T-cell (primary cell): Measurements from ENCODE around the gene WDR35. TPM values are rescaled to one million over a fixed set of nuclear protein-coding genes. Genes with fewer than 3 reads are reported as not detected.

Experiments
- ATAC-seq, 4 experiments: fragments of 200-7000 bp in 3 of 4; fragments of 150-1000 bp in 1 of 4; cut with Tn5 transposase; replicated peaks in 1 of 4; 1 replicate in 3 of 4; 2 replicates in 1 of 4; pipeline ENCODE4 v1.10.0; 2021; ENCODE audit warnings: moderate library complexity in 3 of 4, mild to moderate bottlenecking in 2 of 4, moderate number of reproducible peaks in 1 of 4
- CTCF ChIA-PET, 2 donors: fragments of 300-600 bp; sonication (Branson Sonifier 250); formaldehyde crosslinking; loops; one replicate each; lab custom pipeline; 2022; ENCODE audit warnings: antibody characterized with exemption in 2 of 2; lab: Charles Lee
- POLR2A ChIA-PET, 2 donors: fragments of 300-600 bp; sonication (Branson Sonifier 250); formaldehyde crosslinking; loops; one replicate each; lab custom pipeline; 2022; ENCODE audit warnings: antibody characterized with exemption in 2 of 2; lab: Charles Lee
- DNase-seq, 35 experiments: peaks; one replicate each; pipeline versions ENCODE4 v3.0.0 to v3.0.0-alpha.2; 2013 to 2023
- H3K27ac ChIP-seq: one replicate; pipeline ENCODE4 v1.5.1; 2013; ENCODE audit warnings: low read length
- H3K27me3 ChIP-seq, 2 experiments: replicated peaks in 1 of 2; 1 replicate in 1 of 2; 2 replicates in 1 of 2; pipeline versions ENCODE4 v1.6.1 to v1.7.0; 2013; ENCODE audit warnings: low read length in 1 of 2, mixed read lengths in 1 of 2; ENCODE audit not compliant: control insufficient read depth in 2 of 2, insufficient read depth in 2 of 2; ENCODE audit errors: extremely low read depth in 1 of 2
- H3K36me3 ChIP-seq, 2 donors: 1 replicate in 1 of 2; 2 replicates in 1 of 2; pipeline versions ENCODE4 v1.6.1 to v1.7.0; 2013; ENCODE audit warnings: low read length in 1 of 2; ENCODE audit not compliant: control insufficient read depth in 2 of 2, insufficient read depth in 1 of 2; ENCODE audit errors: extremely low read depth in 1 of 2
- H3K4me1 ChIP-seq, 2 experiments: 1 replicate in 1 of 2; 2 replicates in 1 of 2; pipeline versions ENCODE4 v1.6.1 to v1.7.0; 2013; ENCODE audit warnings: low read length in 2 of 2, mixed read lengths in 1 of 2; ENCODE audit not compliant: insufficient read depth in 2 of 2, control insufficient read depth in 1 of 2; ENCODE audit errors: extremely low read depth in 1 of 2
- H3K4me3 ChIP-seq, 2 donors: 1 replicate in 1 of 2; 2 replicates in 1 of 2; pipeline versions ENCODE4 v1.5.1 to v1.7.0; 2013; ENCODE audit warnings: mild to moderate bottlenecking in 2 of 2, low read length in 1 of 2, moderate library complexity in 1 of 2; ENCODE audit not compliant: control insufficient read depth in 1 of 2; ENCODE audit errors: extremely low read depth in 1 of 2
- H3K9me3 ChIP-seq: 2 replicates; pipeline ENCODE4 v1.7.0; 2013
- H3K27ac Mint-ChIP-seq, 2 donors: one replicate each; pipeline ENCODE4 v1.8.0; 2020 to 2021; ENCODE audit warnings: mild to moderate bottlenecking in 2 of 2, mixed read lengths in 2 of 2
- H3K27me3 Mint-ChIP-seq, 2 donors: one replicate each; pipeline ENCODE4 v1.8.0; 2021 to 2022; ENCODE audit warnings: mixed read lengths in 2 of 2
- H3K36me3 Mint-ChIP-seq: one replicate; pipeline ENCODE4 v1.8.0; 2021; ENCODE audit warnings: mixed read lengths
- H3K4me1 Mint-ChIP-seq, 3 donors: one replicate each; pipeline ENCODE4 v1.8.0; 2020 to 2022; ENCODE audit warnings: mixed read lengths in 3 of 3, mild to moderate bottlenecking in 1 of 3
- H3K4me3 Mint-ChIP-seq, 3 donors: one replicate each; pipeline ENCODE4 v1.8.0; 2020 to 2022; ENCODE audit warnings: mild to moderate bottlenecking in 3 of 3, mixed read lengths in 3 of 3, moderate library complexity in 3 of 3
- H3K9me3 Mint-ChIP-seq, 3 donors: one replicate each; pipeline ENCODE4 v1.8.0; 2020 to 2022; ENCODE audit warnings: mixed read lengths in 3 of 3
- WGBS: methylation state at CpG from one replicate; pipeline ENCODE4 v1.1.5; 2013; ENCODE audit warnings: missing lambda C conversion rate; ENCODE audit not compliant: insufficient coverage; 5-methylcytosine and 5-hydroxymethylcytosine counted together
- total RNA-seq, 35 experiments: library from RNA in 6 of 35; stranded (reverse) in 6 of 35; fragments of 120-200 nt in 1 of 35; gene quantifications; one replicate each; pipeline versions ENCODE4 v1.2.1 to v1.2.4 and lab custom pipeline; 2013 to 2026

Gene WDR35
- total RNA-seq, 5 donors from 2014 or later (not counting 1 experiment from before 2014, with no cell fraction given): 3.7 to 5.7 (median 4.9) TPM

DNA sequence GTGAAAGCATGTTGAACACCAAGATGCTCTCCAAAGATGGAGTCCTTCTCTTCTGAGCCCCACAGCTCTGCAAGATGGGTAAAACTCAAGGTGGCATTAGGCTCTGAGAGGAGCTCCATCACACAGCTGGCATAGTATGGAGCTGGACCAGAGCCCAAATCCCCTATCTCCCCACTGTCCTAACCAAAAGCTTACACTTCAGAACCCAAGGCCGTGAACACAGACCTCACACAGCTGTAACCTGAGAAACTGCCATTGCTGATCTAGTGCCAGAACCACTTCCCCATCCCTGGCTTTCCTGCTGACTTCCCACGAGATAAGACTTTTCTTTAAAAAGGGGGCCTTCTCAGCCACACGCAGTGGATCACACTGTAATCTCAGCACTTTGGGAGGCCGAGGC, 113.2 kb downstream of the WDR35 start:
- no peaks in the 10 kb centered on the region for H3K4me1 ChIP-seq
- H3K27ac ChIP-seq: no peak overlapping the region
- H3K27me3 Mint-ChIP-seq: no peaks in the 10 kb centered on the region
- ATAC-seq (no peak), DNase-seq (no peak)
- H3K9me3 Mint-ChIP-seq: no peaks in the 10 kb centered on the region
- no peak overlapping the region for H3K4me3 ChIP-seq
- peaks cover 43% of the 10 kb centered on the region for H3K36me3 Mint-ChIP-seq
- H3K9me3 ChIP-seq: no peaks in the 10 kb centered on the region
- no peaks in the 10 kb centered on the region for H3K27me3 ChIP-seq
- POLR2A ChIA-PET: no interaction called here
- 63% methylated on average over 2 of the region's 4 CpGs for WGBS
- H3K36me3 ChIP-seq: peaks cover 9 to 24% of the 10 kb centered on the region in 2 donors
- CTCF ChIA-PET: no interaction called here
- no peak overlapping the region for H3K4me3 Mint-ChIP-seq
- H3K4me1 Mint-ChIP-seq: peaks cover 0 to 5% (median 4%) of the 10 kb centered on the region in 3 donors
- H3K27ac Mint-ChIP-seq: no peak overlapping the region

DNA sequence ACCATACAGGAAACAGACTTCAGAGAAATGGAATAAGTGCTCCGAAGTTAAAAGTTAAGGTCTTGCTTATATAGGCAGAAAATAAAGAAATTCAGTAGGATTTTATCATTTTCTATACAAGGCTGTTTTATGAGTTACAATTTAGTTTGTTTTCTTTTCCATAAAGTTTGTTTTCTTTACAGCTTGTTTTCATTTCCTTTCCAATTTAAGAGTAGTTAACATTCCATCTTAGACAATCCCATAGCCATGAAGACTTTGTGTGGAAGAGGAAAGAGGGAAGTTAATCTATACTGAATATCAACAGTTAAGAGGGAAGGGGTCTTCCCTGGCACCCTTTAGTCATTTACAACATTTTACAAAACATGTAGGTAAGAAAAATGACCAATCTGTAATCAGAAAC, 114.6 kb downstream of the WDR35 start:
- CTCF ChIA-PET: interaction anchor here in 1 of 2 donors (0.7 to 1.0 kb wide), 2 partner anchors 25 to 37 kb away, joined by 3 read pairs; no protein-coding TSS in a partner anchor
- Histone ChIP-seq H3K4me3 (no peak overlapping the region), H3K27me3 (no peaks in the 10 kb centered on the region), H3K4me1 (no peaks in the 10 kb centered on the region), H3K36me3 (peaks cover 9 to 24% of the 10 kb centered on the region in 2 donors), H3K27ac (no peak overlapping the region), H3K9me3 (no peaks in the 10 kb centered on the region)
- ATAC-seq (no peak), DNase-seq (no peak)
- H3K27me3 Mint-ChIP-seq: no peaks in the 10 kb centered on the region
- H3K4me1 Mint-ChIP-seq: peaks cover 8 to 13% (median 12%) of the 10 kb centered on the region in 3 donors
- WGBS: no CpG with 5 or more reads among the region's 1 CpG
- H3K36me3 Mint-ChIP-seq: peaks cover 38% of the 10 kb centered on the region
- H3K4me3 Mint-ChIP-seq: no peak overlapping the region
- no peak overlapping the region for H3K27ac Mint-ChIP-seq
- POLR2A ChIA-PET: interaction anchor here in 1 of 2 donors (0.6 kb wide), 1 partner anchor 91 kb away, joined by 4 read pairs; no protein-coding TSS in a partner anchor
- H3K9me3 Mint-ChIP-seq: no peaks in the 10 kb centered on the region

DNA sequence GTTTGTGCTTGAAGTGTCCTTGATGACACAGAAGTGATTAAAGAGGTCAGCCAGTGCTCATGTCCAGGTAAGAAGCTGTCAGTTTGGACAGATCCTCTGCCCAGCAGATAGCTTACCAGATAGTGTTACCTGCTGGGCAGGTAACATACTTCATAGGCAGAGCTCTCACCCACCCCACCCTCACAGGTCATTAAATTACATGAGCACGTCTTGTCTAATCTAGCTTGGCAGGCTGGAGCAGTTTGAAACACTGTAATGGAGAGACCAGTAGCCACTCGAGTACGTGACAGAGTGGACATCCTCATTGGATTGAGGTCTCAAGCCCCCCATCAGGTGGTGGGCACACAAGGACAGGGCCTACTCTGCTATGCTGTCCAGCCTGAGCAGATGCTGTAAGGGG, 115.2 kb downstream of the WDR35 start:
- Mint-ChIP-seq H3K27ac (no peak overlapping the region), H3K27me3 (no peaks in the 10 kb centered on the region), H3K4me1 (peaks cover 13 to 19% (median 17%) of the 10 kb centered on the region in 3 donors), H3K36me3 (peaks cover 38% of the 10 kb centered on the region), H3K9me3 (no peaks in the 10 kb centered on the region), H3K4me3 (no peak overlapping the region)
- CTCF ChIA-PET: interaction anchor here in 1 of 2 donors (0.7 to 1.0 kb wide), 2 partner anchors 25 to 38 kb away, joined by 3 read pairs; no protein-coding TSS in a partner anchor
- WGBS: 100% methylated on average over 2 of the region's 3 CpGs
- no peak for DNase-seq
- no peak for ATAC-seq
- POLR2A ChIA-PET: no interaction called here
- no peaks in the 10 kb centered on the region for H3K27me3 ChIP-seq
- no peaks in the 10 kb centered on the region for H3K9me3 ChIP-seq
- H3K4me1 ChIP-seq: peaks cover 0 to 5% of the 10 kb centered on the region in 2 experiments
- H3K4me3 ChIP-seq: no peak overlapping the region
- peaks cover 9 to 24% of the 10 kb centered on the region in 2 donors for H3K36me3 ChIP-seq
- H3K27ac ChIP-seq: no peak overlapping the region

DNA sequence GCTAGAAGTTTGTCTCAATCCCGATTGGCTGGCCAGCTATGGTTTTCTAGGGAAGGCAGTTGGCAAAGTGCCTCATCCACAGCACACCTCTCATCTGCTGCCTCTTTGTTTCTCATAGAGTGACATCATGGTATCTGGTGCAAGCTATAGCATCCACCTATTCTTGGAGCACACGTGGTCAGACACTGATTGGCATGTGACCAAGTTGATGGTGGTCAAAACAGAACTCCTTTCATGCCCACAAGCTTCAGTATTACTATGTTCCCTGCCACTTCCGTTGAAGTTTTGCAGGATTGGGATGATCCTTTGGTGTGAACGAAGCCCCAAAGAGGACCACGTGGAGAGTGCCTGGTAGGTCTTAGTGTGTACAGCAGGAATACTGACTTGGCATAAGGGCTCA, 116.9 kb downstream of the WDR35 start:
- Histone ChIP-seq H3K27me3 (no peaks in the 10 kb centered on the region), H3K9me3 (no peaks in the 10 kb centered on the region), H3K4me1 (peaks cover 9 to 21% of the 10 kb centered on the region in 2 experiments), H3K4me3 (no peak overlapping the region), H3K27ac (no peak overlapping the region), H3K36me3 (peaks cover 5 to 24% of the 10 kb centered on the region in 2 donors)
- Mint-ChIP-seq H3K27ac (no peak overlapping the region), H3K9me3 (no peaks in the 10 kb centered on the region), H3K27me3 (no peaks in the 10 kb centered on the region), H3K36me3 (peaks cover 29% of the 10 kb centered on the region), H3K4me1 (peaks cover 27 to 32% (median 32%) of the 10 kb centered on the region in 3 donors), H3K4me3 (no peak overlapping the region)
- WGBS: 67% methylated on average over 1 of the region's 5 CpGs
- DNase-seq (no peak), ATAC-seq (no peak)
- POLR2A ChIA-PET: no interaction called here
- CTCF ChIA-PET: interaction anchor here (0.5 to 1.0 kb wide), 3 partner anchors 9 to 1311 kb away, joined by 3 to 5 read pairs (median 4); no protein-coding TSS in a partner anchor

DNA sequence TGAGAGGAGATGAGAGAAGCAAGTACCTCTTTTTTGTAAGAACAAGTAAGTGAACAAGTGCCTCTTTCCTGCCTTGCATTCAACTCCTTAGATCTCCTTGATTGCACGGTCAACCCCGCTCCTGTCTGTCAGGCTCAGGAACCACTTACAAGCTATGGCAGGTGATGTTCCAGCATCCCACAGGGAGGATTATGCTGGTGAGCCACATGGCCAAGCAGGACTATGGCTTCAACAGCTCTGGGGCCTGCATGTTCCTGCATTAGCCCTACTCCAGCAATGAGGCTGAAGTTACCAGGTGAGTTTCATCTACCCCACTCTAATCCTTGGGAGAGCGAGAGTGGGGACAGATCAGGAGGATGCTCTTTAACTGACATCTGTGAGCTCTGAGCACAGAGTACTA, 117.6 kb downstream of the WDR35 start:
- H3K4me1 Mint-ChIP-seq: peaks cover 34 to 38% (median 35%) of the 10 kb centered on the region in 3 donors
- WGBS: 79% methylated on average over 2 of the region's 3 CpGs
- no peaks in the 10 kb centered on the region for H3K9me3 Mint-ChIP-seq
- Histone ChIP-seq H3K27me3 (no peaks in the 10 kb centered on the region), H3K4me1 (peaks cover 9 to 21% of the 10 kb centered on the region in 2 experiments), H3K36me3 (peaks cover 5 to 24% of the 10 kb centered on the region in 2 donors), H3K27ac (no peak overlapping the region), H3K4me3 (no peak overlapping the region), H3K9me3 (no peaks in the 10 kb centered on the region)
- H3K27ac Mint-ChIP-seq: no peak overlapping the region
- POLR2A ChIA-PET: no interaction called here
- peaks cover 29% of the 10 kb centered on the region for H3K36me3 Mint-ChIP-seq
- DNase-seq (no peak), ATAC-seq (no peak)
- H3K27me3 Mint-ChIP-seq: no peaks in the 10 kb centered on the region
- CTCF ChIA-PET: interaction anchor here (0.5 to 1.0 kb wide), 3 partner anchors 8 to 1310 kb away, joined by 3 to 5 read pairs (median 4); no protein-coding TSS in a partner anchor
- H3K4me3 Mint-ChIP-seq: no peak overlapping the region

DNA sequence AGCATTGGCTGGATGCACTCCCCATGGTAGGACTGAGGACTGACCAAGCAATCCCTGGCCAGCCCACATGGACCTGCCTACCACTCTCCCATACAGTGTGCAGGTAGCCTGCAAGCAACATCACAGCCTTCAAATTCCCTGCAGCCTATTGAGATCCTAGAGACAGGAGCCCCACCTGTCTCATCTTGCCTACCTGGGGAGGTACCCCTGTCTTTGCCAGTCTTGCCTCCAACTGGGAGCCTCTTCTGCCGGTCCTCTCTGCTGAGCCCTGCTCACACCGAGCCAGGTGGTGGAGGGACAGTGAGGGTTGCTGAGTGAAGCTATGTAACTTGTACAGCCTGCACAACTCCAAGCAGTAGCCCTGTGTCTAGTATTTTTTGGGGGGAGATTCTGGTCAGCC, 118.1 kb downstream of the WDR35 start:
- DNase-seq (no peak), ATAC-seq (no peak)
- H3K4me1 ChIP-seq: peaks cover 9 to 21% of the 10 kb centered on the region in 2 experiments
- H3K4me3 ChIP-seq: no peak overlapping the region
- H3K9me3 Mint-ChIP-seq: no peaks in the 10 kb centered on the region
- H3K27ac ChIP-seq: no peak overlapping the region
- CTCF ChIA-PET: no interaction called here
- POLR2A ChIA-PET: no interaction called here
- no peaks in the 10 kb centered on the region for H3K27me3 ChIP-seq
- peaks cover 5 to 24% of the 10 kb centered on the region in 2 donors for H3K36me3 ChIP-seq
- no peak overlapping the region for H3K4me3 Mint-ChIP-seq
- 100% methylated on average over 2 of the region's 2 CpGs for WGBS
- peaks cover 34 to 38% (median 35%) of the 10 kb centered on the region in 3 donors for H3K4me1 Mint-ChIP-seq
- peaks cover 28% of the 10 kb centered on the region for H3K36me3 Mint-ChIP-seq
- H3K27ac Mint-ChIP-seq: no peak overlapping the region
- no peaks in the 10 kb centered on the region for H3K27me3 Mint-ChIP-seq
- H3K9me3 ChIP-seq: no peaks in the 10 kb centered on the region
